Mesenchymal stem cell (in vitro differentiated cells and primary cell): ENCODE data around the gene FOXD4.
"Not testable (repeated sequence)": the region's sequence is repeated elsewhere in the genome, so short reads cannot be mapped to it uniquely, and the experiment has no call there.

Experiments used
- DNase-seq: peaks from one replicate; pipeline ENCODE4 v3.0.0-alpha.2; 2013
- H2AFZ ChIP-seq: one replicate; pipeline ENCODE4 v1.6.1; 2013; ENCODE audit warnings: low read depth, mild to moderate bottlenecking, control low read depth, inconsistent platforms, low read length, moderate library complexity
- H2AK5ac ChIP-seq: 2 replicates; pipeline ENCODE4 v1.6.1; 2013; ENCODE audit warnings: low read length, moderate library complexity, mild to moderate bottlenecking, inconsistent platforms; ENCODE audit not compliant: severe bottlenecking
- H2BK120ac ChIP-seq: one replicate; pipeline ENCODE4 v1.6.1; 2013; ENCODE audit warnings: low read depth, mild to moderate bottlenecking, inconsistent platforms, low read length, moderate library complexity
- H2BK12ac ChIP-seq, 2 experiments: one replicate each; pipeline ENCODE4 v1.6.1; 2013; ENCODE audit warnings: inconsistent platforms in 2 of 2, low read length in 2 of 2, mild to moderate bottlenecking in 2 of 2, moderate library complexity in 2 of 2, control low read depth in 1 of 2
- H2BK15ac ChIP-seq: one replicate; pipeline ENCODE4 v1.6.1; 2013; ENCODE audit warnings: mild to moderate bottlenecking, low read depth, inconsistent platforms; ENCODE audit not compliant: poor library complexity, severe bottlenecking
- H2BK5ac ChIP-seq: 2 replicates; pipeline ENCODE4 v1.6.1; 2013; ENCODE audit warnings: low read depth, mild to moderate bottlenecking, low read length, control low read depth, inconsistent platforms; ENCODE audit not compliant: poor library complexity, severe bottlenecking
- H3K14ac ChIP-seq, 2 experiments: one replicate each; pipeline ENCODE4 v1.6.1; 2013; ENCODE audit warnings: inconsistent platforms in 2 of 2, low read length in 2 of 2, control low read depth in 1 of 2, mild to moderate bottlenecking in 1 of 2, moderate library complexity in 1 of 2
- H3K18ac ChIP-seq, 2 experiments: one replicate each; pipeline ENCODE4 v1.6.1; 2013; ENCODE audit warnings: inconsistent platforms in 2 of 2, low read length in 2 of 2, control low read depth in 1 of 2, low read depth in 1 of 2, mild to moderate bottlenecking in 1 of 2
- H3K23ac ChIP-seq, 2 experiments: one replicate each; pipeline ENCODE4 v1.6.1; 2013; ENCODE audit warnings: inconsistent platforms in 2 of 2, low read length in 2 of 2, mild to moderate bottlenecking in 2 of 2, moderate library complexity in 2 of 2, control low read depth in 1 of 2
- H3K27ac ChIP-seq: 2 replicates; pipeline ENCODE4 v1.5.1; 2013; ENCODE audit warnings: mild to moderate bottlenecking, moderate library complexity, low read length, control low read depth, inconsistent platforms; ENCODE audit not compliant: poor library complexity, severe bottlenecking
- H3K27me3 ChIP-seq, 2 experiments: 2 replicates each; pipeline versions ENCODE4 v1.6.1 to v1.7.0; 2013; ENCODE audit warnings: low read length in 2 of 2, mild to moderate bottlenecking in 2 of 2, moderate library complexity in 2 of 2, control low read depth in 1 of 2, inconsistent platforms in 1 of 2; ENCODE audit not compliant: control insufficient read depth in 1 of 2, insufficient read depth in 1 of 2
- H3K36me3 ChIP-seq, 2 experiments: 2 replicates each; pipeline versions ENCODE4 v1.6.1 to v1.7.0; 2013; ENCODE audit warnings: low read length in 2 of 2, control low read depth in 1 of 2, inconsistent platforms in 1 of 2, low read depth in 1 of 2, mild to moderate bottlenecking in 1 of 2; ENCODE audit not compliant: insufficient read depth in 2 of 2, control insufficient read depth in 1 of 2
- H3K4ac ChIP-seq, 2 experiments: one replicate each; pipeline ENCODE4 v1.6.1; 2013; ENCODE audit warnings: inconsistent platforms in 2 of 2, low read length in 2 of 2, mild to moderate bottlenecking in 2 of 2, moderate library complexity in 2 of 2, control low read depth in 1 of 2, low read depth in 1 of 2
- H3K4me1 ChIP-seq: 2 replicates; pipeline ENCODE4 v1.6.1; 2013; ENCODE audit warnings: low read depth, low read length, control low read depth; ENCODE audit not compliant: control insufficient read depth, insufficient read depth
- H3K4me2 ChIP-seq: 2 replicates; pipeline ENCODE4 v1.6.1; 2013; ENCODE audit warnings: low read length, mild to moderate bottlenecking, inconsistent platforms; ENCODE audit not compliant: poor library complexity, severe bottlenecking
- H3K4me3 ChIP-seq, 2 experiments: 2 replicates each; pipeline versions ENCODE4 v1.5.1 to v1.7.0; 2013; ENCODE audit warnings: low read length in 2 of 2, mild to moderate bottlenecking in 2 of 2, control low read depth in 1 of 2, low read depth in 1 of 2; ENCODE audit not compliant: insufficient read depth in 1 of 2
- H3K79me1 ChIP-seq: replicated peaks from 2 replicates; pipeline ENCODE4 v1.6.1; 2013; ENCODE audit warnings: mild to moderate bottlenecking, control low read depth, low read length, inconsistent platforms; ENCODE audit not compliant: poor library complexity, severe bottlenecking
- H3K9ac ChIP-seq: 2 replicates; pipeline ENCODE4 v1.7.0; 2013; ENCODE audit warnings: mild to moderate bottlenecking, low read length, moderate library complexity
- H3K9me3 ChIP-seq: 2 replicates; pipeline ENCODE4 v1.7.0; 2013; ENCODE audit warnings: mild to moderate bottlenecking, low read length; ENCODE audit not compliant: control insufficient read depth
- H4K8ac ChIP-seq: one replicate; pipeline ENCODE4 v1.6.1; 2013; ENCODE audit warnings: inconsistent platforms, mild to moderate bottlenecking, low read length, moderate library complexity
- H4K91ac ChIP-seq: one replicate; pipeline ENCODE4 v1.6.1; 2013; ENCODE audit warnings: mild to moderate bottlenecking, low read length, inconsistent platforms
- WGBS: methylation state at CpG from one replicate; pipeline ENCODE4 v1.1.7; 2013; ENCODE audit warnings: mixed read lengths; 5-methylcytosine and 5-hydroxymethylcytosine counted together

The FOXD4 gene

DNA sequence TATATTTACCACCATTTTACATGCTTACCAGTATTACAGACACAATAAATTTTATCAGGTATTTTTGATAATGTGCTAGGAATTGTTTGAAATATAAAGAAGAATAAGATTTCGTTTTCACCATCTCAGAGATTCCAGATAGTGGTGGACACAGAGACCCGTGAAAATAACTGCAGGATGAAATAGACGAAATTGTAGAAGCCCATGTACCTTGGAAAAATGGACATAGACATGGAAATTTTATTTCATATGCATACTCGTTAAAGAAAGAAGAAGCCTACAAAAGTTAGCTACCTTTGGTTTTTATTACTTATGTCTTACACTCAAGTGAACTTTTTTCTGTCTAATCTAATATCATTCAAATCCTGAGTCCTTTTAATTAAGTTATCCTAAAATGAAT, 7.5 kb downstream of the FOXD4 start:
- H3K4me3 ChIP-seq, DNase-seq, H3K4ac ChIP-seq, H2BK5ac ChIP-seq, H3K9me3 ChIP-seq, H2AFZ ChIP-seq, H2BK120ac ChIP-seq, H3K27ac ChIP-seq, H3K4me2 ChIP-seq, H4K91ac ChIP-seq, H3K36me3 ChIP-seq, H3K14ac ChIP-seq, H3K18ac ChIP-seq, H3K9ac ChIP-seq, H2BK15ac ChIP-seq, H4K8ac ChIP-seq, H2BK12ac ChIP-seq, H2AK5ac ChIP-seq, H3K79me1 ChIP-seq, H3K23ac ChIP-seq: not testable (repeated sequence)
- Histone ChIP-seq H3K27me3 (peaks cover 28 to 44% of the 10 kb centered on the region in 2 experiments), H3K4me1 (peaks cover 14% of the 10 kb centered on the region)
- WGBS, result no CpG with 5 or more reads among the region's 4 CpGs

DNA sequence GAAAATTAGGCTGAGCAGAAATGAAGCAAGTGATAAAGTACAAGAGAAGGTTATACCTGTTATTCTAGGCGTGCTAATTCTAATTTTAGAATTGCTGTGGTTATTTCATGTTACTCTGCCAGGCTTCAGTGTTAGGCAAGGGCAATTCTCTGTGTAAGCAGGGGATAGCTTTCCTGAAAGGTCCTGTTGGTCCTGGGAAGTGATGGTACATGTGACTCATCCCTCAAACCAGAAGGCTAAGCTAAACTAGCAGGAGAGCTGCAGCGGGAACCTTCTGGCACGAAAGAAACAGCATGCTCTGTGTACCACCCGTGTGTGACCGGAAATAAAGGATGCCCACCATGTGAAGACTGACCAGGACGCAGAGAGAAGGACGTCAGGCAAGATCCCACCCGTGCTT, 8.7 kb downstream of the FOXD4 start:
- not testable (repeated sequence) for H2BK120ac ChIP-seq, H3K4me2 ChIP-seq, H3K79me1 ChIP-seq, H4K91ac ChIP-seq, H3K4me3 ChIP-seq, H3K36me3 ChIP-seq, H3K23ac ChIP-seq, H2AK5ac ChIP-seq, H3K27ac ChIP-seq, H3K4ac ChIP-seq, H3K14ac ChIP-seq, H3K9ac ChIP-seq, H2BK15ac ChIP-seq, H3K18ac ChIP-seq, H2AFZ ChIP-seq, H4K8ac ChIP-seq, H3K9me3 ChIP-seq, H2BK5ac ChIP-seq, H2BK12ac ChIP-seq
- no CpG with 5 or more reads among the region's 8 CpGs for WGBS
- DNase-seq, result peak; percentile 25
- H3K27me3 ChIP-seq, result peaks cover 20 to 37% of the 10 kb centered on the region in 2 experiments
- H3K4me1 ChIP-seq, result peaks cover 13% of the 10 kb centered on the region

DNA sequence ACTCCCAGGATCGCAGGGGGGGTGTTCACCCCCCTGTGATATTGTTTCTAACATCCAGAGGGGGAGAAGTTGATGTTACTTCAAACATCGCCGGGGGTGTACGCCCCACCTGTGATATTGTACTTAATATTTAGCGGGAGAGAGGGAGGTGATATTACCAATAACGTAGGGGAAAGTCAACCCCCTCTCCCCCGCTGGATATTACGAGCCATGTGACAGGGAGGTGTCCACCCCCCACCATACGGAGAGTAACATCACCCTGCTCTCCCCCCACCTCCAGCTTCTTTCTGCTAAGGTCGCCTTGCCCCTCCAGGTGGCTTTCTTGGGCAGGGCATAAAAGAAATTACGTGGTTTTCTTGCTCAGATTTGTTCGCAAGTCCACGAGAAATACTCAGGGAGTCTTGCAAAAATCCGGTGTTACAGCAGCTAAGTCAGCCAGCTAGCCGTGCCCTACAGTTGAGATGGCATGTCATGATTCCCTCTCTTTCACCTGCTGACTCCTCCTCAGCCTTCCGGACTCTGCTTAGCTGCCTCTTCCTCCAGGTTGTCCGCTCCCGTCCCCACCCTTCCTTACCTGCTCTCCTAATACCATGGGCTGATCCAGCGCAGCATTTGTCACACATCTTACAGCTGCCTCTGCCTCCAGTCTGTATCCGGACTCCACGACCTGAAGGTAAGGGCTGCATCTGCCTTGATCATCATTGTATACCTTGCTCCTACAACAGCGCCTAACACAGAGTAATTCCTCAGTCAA, 9.3 kb downstream of the FOXD4 start:
- H3K9ac ChIP-seq, H3K9me3 ChIP-seq, H3K4me2 ChIP-seq, H2AFZ ChIP-seq, H2BK5ac ChIP-seq, H2BK120ac ChIP-seq, H4K91ac ChIP-seq, H3K18ac ChIP-seq, H3K4ac ChIP-seq, H3K79me1 ChIP-seq, H3K4me3 ChIP-seq, H4K8ac ChIP-seq, H2BK15ac ChIP-seq, H2BK12ac ChIP-seq, H2AK5ac ChIP-seq, DNase-seq, H3K14ac ChIP-seq, H3K27ac ChIP-seq, H3K36me3 ChIP-seq, H3K23ac ChIP-seq, H3K4me1 ChIP-seq: not testable (repeated sequence)
- H3K27me3 ChIP-seq, result peaks cover 19 to 33% of the 10 kb centered on the region in 2 experiments
- WGBS, result 8% methylated on average over 15 of the region's 22 CpGs

DNA sequence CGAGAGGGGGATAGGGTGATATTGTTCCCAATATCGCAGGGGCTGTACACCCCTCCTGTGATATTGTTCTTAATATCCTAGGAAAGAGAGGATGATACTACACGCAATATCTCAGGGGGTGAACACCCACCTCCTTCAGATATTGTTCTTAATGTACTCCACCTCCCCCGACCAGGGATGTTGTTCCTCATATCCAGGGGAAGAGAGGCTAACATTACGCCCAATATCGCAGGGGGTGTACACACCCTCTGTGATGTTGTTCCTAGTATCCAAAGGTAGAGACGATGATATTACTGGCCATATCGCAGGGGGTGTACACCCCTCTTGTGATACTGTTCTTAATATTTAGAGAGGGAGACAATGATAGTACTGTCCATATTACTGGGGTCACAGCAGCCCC, 12.2 kb downstream of the FOXD4 start:
- not testable (repeated sequence) for H2AFZ ChIP-seq, H3K4me2 ChIP-seq, H4K8ac ChIP-seq, H2AK5ac ChIP-seq, H2BK15ac ChIP-seq, H3K18ac ChIP-seq, H3K4me1 ChIP-seq, H3K9me3 ChIP-seq, H2BK5ac ChIP-seq, H3K4ac ChIP-seq, H3K4me3 ChIP-seq, H3K79me1 ChIP-seq, DNase-seq, H3K27ac ChIP-seq, H3K9ac ChIP-seq, H3K14ac ChIP-seq, H3K23ac ChIP-seq, H4K91ac ChIP-seq, H3K36me3 ChIP-seq, H2BK12ac ChIP-seq, H2BK120ac ChIP-seq
- 100% methylated on average over 1 of the region's 8 CpGs for WGBS
- H3K27me3 ChIP-seq, result peaks cover 13 to 21% of the 10 kb centered on the region in 2 experiments
